IPS-20b (cell line): ENCODE data around the gene DIPK1B.

ENCODE experiments used
- H3K27ac ChIP-seq: one replicate; pipeline ENCODE4 v1.5.1; 2013; ENCODE audit warnings: low read length
- H3K27me3 ChIP-seq: 2 replicates; pipeline ENCODE4 v1.6.1; 2013; ENCODE audit warnings: mild to moderate bottlenecking, low read length, inconsistent platforms; ENCODE audit not compliant: insufficient read depth
- H3K36me3 ChIP-seq: 2 replicates; pipeline ENCODE4 v1.6.1; 2013; ENCODE audit warnings: low read depth, mild to moderate bottlenecking, inconsistent platforms, low read length, moderate library complexity; ENCODE audit not compliant: insufficient read depth
- H3K4me1 ChIP-seq: 2 replicates; pipeline ENCODE4 v1.6.1; 2013; ENCODE audit warnings: mild to moderate bottlenecking, control low read depth, inconsistent platforms, low read length, moderate library complexity; ENCODE audit not compliant: insufficient read depth
- H3K4me3 ChIP-seq: 2 replicates; pipeline ENCODE4 v1.5.1; 2013; ENCODE audit warnings: mild to moderate bottlenecking, low read length, inconsistent platforms
- H3K9ac ChIP-seq: 2 replicates; pipeline ENCODE4 v1.6.1; 2013; ENCODE audit warnings: low read depth, mild to moderate bottlenecking, inconsistent platforms, low read length, moderate library complexity
- H3K9me3 ChIP-seq: 2 replicates; pipeline ENCODE4 v1.6.1; 2013; ENCODE audit warnings: mild to moderate bottlenecking, low read depth, low read length, inconsistent platforms; ENCODE audit not compliant: insufficient read depth

Gene DIPK1B

GRCh38 chr9:136684339-136684738 lies 28.0 kb upstream of the DIPK1B start:
- Histone ChIP-seq H3K36me3 (no peaks in the 10 kb centered on the region), H3K9ac (no peak overlapping the region), H3K4me1 (no peaks in the 10 kb centered on the region; the same call in 1 of the 2 replicates), H3K9me3 (no peaks in the 10 kb centered on the region), H3K27me3 (peaks cover 32% of the 10 kb centered on the region), H3K4me3 (no peak overlapping the region), H3K27ac (no peak overlapping the region)

DNA sequence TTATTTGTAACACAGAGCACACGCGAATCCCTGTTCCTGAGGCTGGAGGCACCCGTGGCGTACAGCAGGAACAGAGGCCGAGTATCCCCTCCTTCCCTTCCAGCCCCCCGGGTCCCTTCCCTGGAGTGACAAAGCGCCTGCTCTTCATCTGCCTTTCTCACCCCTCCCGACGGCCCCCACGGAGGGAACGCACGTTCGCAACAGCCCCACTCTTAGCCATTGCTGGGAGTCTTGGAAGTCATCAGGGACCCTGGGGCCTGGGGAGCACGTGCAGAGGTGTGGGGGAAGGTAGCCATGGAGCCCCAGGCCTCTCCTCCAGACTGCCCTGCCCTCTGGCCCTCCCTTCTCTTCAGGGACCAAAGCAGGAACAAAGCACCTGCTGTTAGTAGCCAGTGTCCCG lies 27.6 kb upstream of the DIPK1B start:
- no peaks in the 10 kb centered on the region for H3K9me3 ChIP-seq
- H3K36me3 ChIP-seq, result no peaks in the 10 kb centered on the region
- peaks cover 32% of the 10 kb centered on the region for H3K27me3 ChIP-seq
- no peak overlapping the region for H3K27ac ChIP-seq
- no peak overlapping the region for H3K9ac ChIP-seq
- H3K4me3 ChIP-seq, result no peak overlapping the region
- H3K4me1 ChIP-seq, result no peaks in the 10 kb centered on the region; the same call in 1 of the 2 replicates

DNA sequence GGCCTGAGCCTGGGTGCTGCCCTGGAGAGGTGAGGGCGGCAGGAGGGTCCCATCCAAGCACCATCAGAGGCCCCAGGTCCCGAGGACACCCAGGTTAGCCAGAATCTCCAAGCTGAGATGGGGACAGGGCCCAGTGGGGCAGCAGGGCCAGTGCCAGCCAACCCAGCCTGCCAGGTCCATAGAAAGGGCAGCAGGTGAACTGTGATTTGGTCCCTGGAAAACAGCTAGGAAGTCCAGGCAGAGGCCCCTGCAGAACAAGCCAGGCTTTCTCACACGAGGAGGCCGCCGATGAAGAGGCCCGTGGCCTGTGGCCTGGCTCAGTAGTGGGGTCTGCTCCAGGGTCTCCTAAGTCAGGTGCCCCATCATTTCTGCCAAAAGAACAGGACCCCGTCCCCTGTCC lies 27.2 kb upstream of the DIPK1B start:
- Histone ChIP-seq H3K36me3 (no peaks in the 10 kb centered on the region), H3K9ac (no peak overlapping the region), H3K27ac (no peak overlapping the region), H3K4me1 (no peaks in the 10 kb centered on the region; the same call in 1 of the 2 replicates), H3K4me3 (no peak overlapping the region), H3K27me3 (peaks cover 32% of the 10 kb centered on the region), H3K9me3 (no peaks in the 10 kb centered on the region)

- Histone ChIP-seq H3K27me3 (peaks cover 32% of the 10 kb centered on the region), H3K4me1 (no peaks in the 10 kb centered on the region; the same call in 1 of the 2 replicates), H3K9ac (peak overlapping the region; percentile 41; the same call in 1 of the 2 replicates), H3K4me3 (peak overlapping the region; percentile 68; the same call in 1 of the 2 replicates), H3K27ac (no peak overlapping the region), H3K36me3 (no peaks in the 10 kb centered on the region), H3K9me3 (no peaks in the 10 kb centered on the region)
Observed at GRCh38 chr9:136685790-136686533, 26.4 kb upstream of the DIPK1B start.

DNA sequence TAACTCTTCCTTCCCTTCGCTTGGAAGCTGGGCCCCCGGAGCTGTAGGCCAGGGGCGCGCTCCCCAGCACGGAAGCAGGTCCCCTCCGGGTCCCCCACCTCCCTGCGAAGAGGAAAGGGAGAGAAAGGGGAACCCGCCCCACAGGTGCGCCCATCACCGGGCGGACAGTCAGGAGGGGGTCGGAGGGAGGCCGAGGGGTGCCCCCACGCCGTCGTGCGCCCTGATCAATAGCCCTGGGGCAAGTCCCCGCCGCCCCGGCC lies 25.9 kb upstream of the DIPK1B start:
- Histone ChIP-seq H3K27ac (no peak overlapping the region), H3K27me3 (peaks cover 32% of the 10 kb centered on the region), H3K4me3 (peak overlapping the region; percentile 68; the same call in 1 of the 2 replicates), H3K4me1 (peaks cover 3% of the 10 kb centered on the region; the same call in 1 of the 2 replicates), H3K9ac (peak overlapping the region; percentile 41; the same call in 1 of the 2 replicates), H3K36me3 (no peaks in the 10 kb centered on the region), H3K9me3 (no peaks in the 10 kb centered on the region)

DNA sequence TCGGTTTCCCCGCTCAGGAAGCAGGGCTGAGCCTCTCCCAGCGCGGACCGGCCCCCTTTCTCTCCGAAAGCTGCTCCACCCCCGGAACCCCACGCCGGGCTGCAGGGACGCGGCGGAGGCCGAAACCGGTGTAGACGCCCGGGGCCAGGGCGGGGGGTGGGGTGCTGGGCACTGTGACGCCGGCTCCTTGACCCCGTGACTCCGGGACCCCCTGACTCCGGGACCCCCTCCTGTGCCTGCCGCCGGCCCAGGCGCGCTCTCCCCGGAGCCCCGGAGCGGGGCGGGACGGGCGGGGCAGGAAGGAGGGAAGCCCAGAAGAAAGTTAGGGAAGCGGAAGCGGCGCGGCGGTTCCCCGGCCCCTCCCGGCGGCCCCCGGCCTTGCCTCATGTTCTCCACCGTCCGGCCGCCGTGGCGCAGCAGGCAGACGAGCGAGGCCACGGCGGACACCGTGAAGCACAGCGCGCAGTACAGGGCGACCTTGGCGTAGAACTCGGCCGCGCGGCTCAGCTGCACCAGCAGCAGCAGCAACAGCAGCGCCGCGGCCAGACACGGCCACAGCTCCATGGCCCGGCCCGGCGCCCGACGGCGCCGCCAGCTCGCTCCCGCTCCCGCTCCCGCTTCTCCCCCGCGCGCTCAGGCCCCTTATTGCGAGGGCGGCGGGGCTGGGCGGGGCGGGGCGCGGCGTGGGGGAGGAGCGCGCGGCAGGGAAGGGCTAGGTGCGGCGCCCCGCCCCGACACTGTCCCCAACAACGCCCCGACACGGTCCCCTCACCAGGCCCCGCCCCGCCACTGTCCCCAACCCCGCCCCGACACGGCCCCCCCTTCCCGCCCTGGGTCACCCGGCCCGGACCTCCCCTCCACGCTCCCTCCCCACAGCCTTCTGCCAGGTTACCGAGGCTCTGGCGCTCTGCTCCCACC lies 25.3 kb upstream of the DIPK1B start, which contains the start of gene AGPAT2:
Gene AGPAT2, minus strand, starts transcription at position 664 of the 918 bp plus-strand sequence. Its CDS starts 100 bp downstream, at position 564.
- peaks cover 32% of the 10 kb centered on the region for H3K27me3 ChIP-seq
- no peak within 1 kb of the TSS for H3K27ac ChIP-seq
- peak within 1 kb of the TSS; percentile 68; the same call in 1 of the 2 replicates for H3K4me3 ChIP-seq
- no peaks in the 10 kb centered on the region for H3K9me3 ChIP-seq
- peaks cover 5% of the 10 kb centered on the region; the same call in 1 of the 2 replicates for H3K4me1 ChIP-seq
- H3K36me3 ChIP-seq, result no peaks in the 10 kb centered on the region
- peak within 1 kb of the TSS; percentile 41; the same call in 1 of the 2 replicates for H3K9ac ChIP-seq

GRCh38 chr9:136687721-136688223 lies 24.6 kb upstream of the DIPK1B start:
- Histone ChIP-seq H3K9me3 (no peaks in the 10 kb centered on the region), H3K4me1 (peaks cover 5% of the 10 kb centered on the region; the same call in 1 of the 2 replicates), H3K27me3 (peaks cover 32% of the 10 kb centered on the region), H3K27ac (no peak overlapping the region), H3K9ac (no peak overlapping the region), H3K4me3 (peak overlapping the region; percentile 54; the same call in 1 of the 2 replicates), H3K36me3 (no peaks in the 10 kb centered on the region)

DNA sequence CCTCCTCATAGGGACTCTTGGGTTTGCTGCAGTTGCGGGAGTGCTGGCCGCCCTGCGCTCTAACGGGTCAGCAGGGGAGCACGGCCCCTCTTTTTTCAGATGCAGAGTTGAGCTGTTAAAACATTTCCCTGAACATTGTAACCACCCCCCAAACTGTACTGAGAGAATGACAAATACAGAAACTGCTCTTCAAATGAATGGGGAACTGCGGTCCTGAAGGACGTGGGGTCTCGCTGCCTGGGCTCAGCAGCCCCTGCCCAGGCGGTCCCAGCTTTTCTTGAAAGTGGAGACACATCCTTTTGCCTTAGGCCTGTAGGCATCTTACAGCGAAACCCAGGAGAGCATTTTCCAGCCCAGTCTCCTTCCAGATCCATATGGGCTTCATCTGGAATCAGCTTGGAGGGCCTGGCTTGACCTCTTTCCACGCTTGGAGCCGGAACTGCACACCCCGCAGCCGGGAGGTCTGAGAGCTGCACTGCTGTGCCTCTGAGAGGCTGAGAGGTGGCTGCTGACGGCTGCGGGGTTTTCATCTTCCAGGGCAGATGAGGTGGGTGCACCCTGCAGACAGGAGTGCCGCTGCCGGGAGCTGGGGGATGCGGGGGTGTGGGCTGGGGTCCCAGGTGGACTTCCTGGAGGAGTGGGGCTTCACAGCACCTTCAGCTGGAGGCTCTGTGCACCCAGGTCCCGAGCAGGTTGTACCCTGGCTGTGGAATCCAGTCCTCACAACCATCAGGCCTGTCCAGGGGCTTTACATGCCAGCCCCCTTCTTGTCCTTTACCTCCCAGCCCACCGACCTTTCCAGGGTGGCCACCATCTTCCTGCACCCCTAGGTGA lies 23.9 kb upstream of the DIPK1B start:
- H3K4me1 ChIP-seq, result peaks cover 5% of the 10 kb centered on the region; the same call in 1 of the 2 replicates
- H3K36me3 ChIP-seq, result no peaks in the 10 kb centered on the region
- no peaks in the 10 kb centered on the region for H3K9me3 ChIP-seq
- H3K27ac ChIP-seq, result no peak overlapping the region
- H3K27me3 ChIP-seq, result peaks cover 32% of the 10 kb centered on the region
- H3K4me3 ChIP-seq, result no peak overlapping the region; the same call in 1 of the 2 replicates
- no peak overlapping the region for H3K9ac ChIP-seq

GRCh38 chr9:136689108-136689460 lies 23.3 kb upstream of the DIPK1B start:
- Histone ChIP-seq H3K9me3 (no peaks in the 10 kb centered on the region), H3K4me1 (peaks cover 5% of the 10 kb centered on the region; the same call in 1 of the 2 replicates), H3K27ac (no peak overlapping the region), H3K27me3 (peaks cover 32% of the 10 kb centered on the region), H3K4me3 (no peak overlapping the region), H3K9ac (no peak overlapping the region), H3K36me3 (no peaks in the 10 kb centered on the region)

DNA sequence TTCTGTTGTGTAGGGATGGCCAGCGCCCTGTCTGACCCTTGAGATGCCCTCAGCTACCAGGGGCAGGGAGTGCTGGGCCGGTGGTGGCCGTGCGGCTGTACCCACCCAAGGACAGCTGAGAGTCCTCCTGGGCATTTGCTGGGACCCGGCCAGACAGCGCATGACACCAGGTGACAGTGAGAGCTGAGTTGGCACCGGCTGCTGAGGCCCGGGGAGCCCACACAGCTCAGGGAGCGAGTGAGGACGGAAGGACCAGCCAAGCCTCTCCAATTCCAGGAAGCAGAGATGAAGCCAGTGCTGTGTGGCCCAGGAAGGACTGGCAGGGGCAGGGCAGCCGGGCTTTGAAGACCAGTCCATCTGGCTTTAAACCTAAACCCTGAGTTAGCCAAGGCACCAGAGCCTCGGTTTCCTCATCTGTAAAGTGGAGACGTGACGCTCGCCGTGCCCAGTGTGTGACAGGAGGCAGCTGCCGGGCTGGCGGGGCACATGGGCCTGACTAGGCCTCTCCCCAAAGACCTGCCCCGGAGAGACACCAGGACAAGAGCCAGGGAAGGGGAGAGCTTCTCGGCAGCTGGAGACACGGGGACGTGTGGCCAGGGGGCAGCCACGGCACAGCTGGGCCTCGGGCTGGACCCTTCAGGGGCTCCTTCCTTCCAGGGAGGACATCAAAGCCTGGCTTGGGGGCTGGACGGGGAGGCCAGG lies 22.1 kb upstream of the DIPK1B start:
- Histone ChIP-seq H3K9me3 (no peaks in the 10 kb centered on the region), H3K36me3 (no peaks in the 10 kb centered on the region), H3K27me3 (peaks cover 31% of the 10 kb centered on the region), H3K27ac (no peak overlapping the region), H3K4me1 (peaks cover 5% of the 10 kb centered on the region; the same call in 1 of the 2 replicates), H3K9ac (no peak overlapping the region), H3K4me3 (no peak overlapping the region)
